Stimulated activated CD4-positive, alpha-beta T cell treated with anti-CD3 and anti-CD28 coated beads, Interleukin-2, amount 100 ng/mL, for 24 hours (primary cell): Measurements from ENCODE around the gene TPRG1.

ENCODE experiments used
- DNase-seq, 2 donors: peaks; one replicate each; pipeline ENCODE4 v3.0.0-alpha.2; 2020

The TPRG1 gene

GRCh38 chr3:189233225-189233858, 61.6 kb downstream of the TPRG1 start:
- peak; percentile 24 to 36 for DNase-seq

DNA sequence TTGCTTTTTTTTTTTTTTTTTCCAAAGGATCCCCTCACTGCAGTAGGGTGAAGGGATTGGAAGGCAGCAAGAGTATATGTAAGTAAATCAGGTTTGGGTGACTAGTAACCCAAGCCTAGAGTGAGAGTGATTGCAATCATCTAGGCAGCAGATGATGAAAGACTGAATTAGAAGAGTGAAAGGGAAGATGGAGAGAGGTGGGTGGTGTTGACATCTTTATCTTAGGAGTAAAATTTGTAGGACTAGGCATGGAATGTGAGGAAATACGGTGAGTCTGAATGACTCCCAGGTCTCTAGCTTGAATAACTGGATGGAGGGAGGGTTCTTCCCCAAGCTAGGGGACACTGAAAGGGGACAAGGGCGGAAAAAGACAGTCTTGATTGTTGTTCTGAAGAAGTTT, 63.4 kb downstream of the TPRG1 start:
- no peak for DNase-seq

DNA sequence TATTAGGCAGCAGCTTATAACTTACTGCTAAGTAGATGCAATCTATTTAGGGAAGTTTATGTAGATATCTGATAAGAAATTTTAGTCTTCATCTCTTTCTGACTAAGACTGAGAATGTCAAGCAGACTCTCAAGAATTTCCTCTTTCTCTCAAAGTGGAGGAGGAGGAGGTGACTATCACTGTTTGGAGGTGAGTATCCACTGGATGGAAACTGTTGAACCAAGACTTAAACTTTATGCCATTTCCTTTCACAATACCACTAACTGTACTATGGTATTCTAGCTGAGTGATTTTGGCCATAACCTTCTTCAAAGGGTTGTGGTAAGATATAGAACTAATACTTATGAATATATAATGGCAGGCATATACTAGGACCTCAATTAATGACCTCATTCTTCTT, 64.6 kb downstream of the TPRG1 start:
- no peak for DNase-seq

- DNase-seq: no peak
These were observed 65.8 kb downstream of the TPRG1 start for GRCh38 chr3:189237526-189237925.

DNA sequence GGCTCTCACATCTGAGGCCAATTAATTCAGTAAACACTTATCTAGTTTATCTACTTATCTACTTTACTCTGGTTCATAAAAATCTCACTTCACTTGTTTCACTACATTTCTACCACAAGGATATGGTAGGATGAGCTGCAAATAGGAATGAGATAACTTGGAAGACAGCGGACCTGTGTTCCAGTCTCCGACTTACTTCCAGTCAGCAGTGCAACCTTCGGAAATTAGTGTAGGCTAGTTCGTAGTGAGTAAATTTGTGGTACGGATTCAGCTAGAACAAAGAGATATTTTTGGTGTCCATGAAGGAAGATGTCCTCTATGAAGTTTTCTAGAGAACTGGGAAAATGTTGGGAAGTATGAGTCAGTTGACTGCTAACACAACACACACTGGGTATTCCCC, 66.3 kb downstream of the TPRG1 start:
- no peak for DNase-seq

- no peak for DNase-seq
These were observed 67.8 kb downstream of the TPRG1 start for GRCh38 chr3:189239616-189240015.

DNA sequence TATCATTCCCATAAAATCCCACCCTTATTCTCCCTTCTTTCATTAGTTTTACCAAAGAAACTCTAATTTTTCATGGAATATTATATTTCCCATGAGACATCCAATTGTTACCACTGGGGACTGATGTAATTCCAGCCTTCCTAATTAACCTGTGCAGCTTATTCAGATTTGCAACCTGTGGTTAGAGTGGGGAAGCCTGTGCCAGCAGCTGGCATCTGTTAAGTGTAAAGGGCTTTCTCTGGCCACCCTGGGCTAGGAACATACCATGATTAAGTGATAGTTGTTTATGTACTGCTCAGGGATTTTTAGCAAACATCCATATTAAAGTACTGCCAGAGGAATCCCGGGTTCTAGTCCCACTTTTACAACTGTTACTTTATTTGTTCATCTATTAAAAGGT, 78.2 kb downstream of the TPRG1 start:
- no peak for DNase-seq

GRCh38 chr3:189258261-189258660, 86.5 kb downstream of the TPRG1 start:
- no peak for DNase-seq

GRCh38 chr3:189260556-189261493, 89.1 kb downstream of the TPRG1 start:
- no peak for DNase-seq

DNA sequence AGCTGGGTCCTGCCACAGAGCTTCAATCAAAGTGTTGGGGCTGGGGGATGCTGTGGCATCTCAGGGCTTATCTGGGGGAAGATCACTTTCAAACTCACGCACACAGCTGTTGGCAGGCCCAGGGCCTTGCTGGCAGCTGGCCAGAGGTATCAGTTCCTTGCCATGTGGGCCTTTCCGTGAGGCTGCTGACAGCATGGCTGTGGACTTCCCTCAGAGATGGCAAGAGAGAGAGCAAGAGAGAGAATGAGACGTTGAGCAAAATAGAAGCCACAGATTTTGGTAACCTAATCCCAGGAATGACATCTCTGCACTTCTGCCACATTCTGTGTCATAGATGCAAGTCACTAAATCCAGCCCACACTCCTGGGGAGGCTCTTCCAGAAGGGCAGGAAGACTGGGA, 91.0 kb downstream of the TPRG1 start:
- no peak for DNase-seq

DNA sequence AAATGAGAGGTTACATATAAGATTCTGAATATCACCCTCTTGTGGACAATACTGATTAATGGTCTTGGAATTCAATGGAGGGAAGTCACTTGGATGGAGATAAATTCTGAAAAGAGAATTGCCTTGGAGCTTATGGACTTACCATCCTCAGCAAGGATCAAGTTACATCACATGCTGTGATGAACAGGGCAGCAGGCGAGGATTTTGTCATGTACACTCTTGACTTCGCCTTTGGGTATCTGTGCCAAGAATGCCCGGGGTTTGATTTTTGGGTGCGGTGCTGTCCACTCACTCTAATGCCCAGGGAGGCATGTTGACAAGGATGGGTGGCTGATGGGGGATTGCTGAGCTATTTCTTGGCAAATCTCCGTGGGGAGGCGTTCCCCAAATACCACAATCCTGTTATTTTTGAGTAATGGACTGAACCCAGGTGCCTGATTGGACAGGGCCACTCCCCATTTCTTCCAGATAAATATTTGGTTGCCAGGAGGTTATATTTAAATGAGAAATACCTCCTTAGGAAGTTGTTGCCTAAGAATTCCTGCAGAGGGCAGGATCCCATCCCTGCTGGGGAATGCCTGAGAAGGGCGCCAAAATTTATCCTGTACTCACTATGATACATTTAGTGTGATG, 96.3 kb downstream of the TPRG1 start:
- no peak for DNase-seq

DNA sequence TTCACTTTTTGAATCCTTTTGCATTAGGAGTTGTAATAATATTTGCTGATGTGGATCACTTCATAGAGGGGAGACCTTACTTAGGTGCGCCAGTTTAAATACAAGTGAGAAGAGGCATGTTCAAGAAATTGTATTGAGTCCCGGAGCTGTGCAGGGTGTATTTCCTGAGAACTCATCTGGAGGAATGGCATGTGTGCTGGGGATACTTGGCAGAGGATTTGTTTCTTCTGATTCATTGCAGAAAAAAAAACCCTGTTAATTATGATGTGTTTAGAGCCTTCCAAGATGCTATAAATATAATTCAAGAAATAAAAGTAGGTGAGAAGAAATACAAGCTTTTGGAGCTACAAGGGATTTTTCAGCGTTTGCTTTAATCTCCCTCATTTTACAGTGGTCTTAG, 97.6 kb downstream of the TPRG1 start:
- no peak for DNase-seq

DNA sequence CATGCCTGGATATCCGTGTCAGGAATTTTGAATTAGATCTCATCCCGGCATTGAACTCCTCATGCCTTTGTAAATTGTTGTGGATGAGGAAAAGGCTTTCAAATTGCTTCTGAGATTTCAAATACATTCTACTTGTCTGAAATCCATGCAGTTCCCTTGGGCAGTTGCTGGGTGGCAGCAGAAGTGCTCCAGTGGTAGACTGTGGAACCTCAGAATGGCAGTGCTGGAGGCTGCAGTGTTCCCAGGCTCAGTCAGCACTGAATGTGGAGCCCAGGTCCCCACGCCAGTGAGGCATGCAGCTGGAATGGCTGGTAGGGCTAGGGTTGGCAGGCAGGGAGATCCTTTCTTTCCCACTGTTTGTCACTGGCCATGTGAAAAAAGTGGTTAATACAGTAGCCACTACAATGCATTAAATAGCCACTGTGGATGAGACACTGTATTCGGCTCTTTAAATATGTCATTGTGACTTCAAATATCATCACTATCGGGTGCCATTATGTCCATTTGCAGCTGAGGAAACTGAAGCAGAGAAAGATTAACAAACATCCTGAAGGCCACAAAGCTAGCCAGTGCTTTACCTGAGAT, 98.6 kb downstream of the TPRG1 start:
- peak; percentile 42 to 48 for DNase-seq

GRCh38 chr3:189272500-189273119, 100.8 kb downstream of the TPRG1 start:
- no peak for DNase-seq

DNA sequence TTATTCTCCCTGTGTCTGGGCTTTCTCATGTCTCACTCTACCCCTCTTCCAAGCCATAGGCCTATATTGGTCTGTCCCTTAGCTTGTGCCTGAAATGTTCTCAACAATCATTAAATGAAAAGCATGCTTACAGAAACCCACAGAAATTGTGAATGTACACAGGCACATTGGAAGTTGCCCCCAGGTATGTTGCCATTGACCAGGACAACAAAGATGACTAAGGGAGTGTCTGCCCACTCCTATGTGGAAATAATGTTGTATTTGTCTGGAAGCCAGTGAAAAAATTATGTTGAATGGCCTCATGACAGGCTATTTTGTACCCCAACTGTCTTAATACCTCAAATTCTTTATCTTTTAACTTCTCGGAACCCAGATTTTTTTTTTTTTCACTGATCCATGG, 102.0 kb downstream of the TPRG1 start:
- DNase-seq: no peak

GRCh38 chr3:189275182-189275581, 103.4 kb downstream of the TPRG1 start:
- no peak for DNase-seq

GRCh38 chr3:189275852-189276251, 104.1 kb downstream of the TPRG1 start:
- DNase-seq: no peak

GRCh38 chr3:189276444-189277219, 104.9 kb downstream of the TPRG1 start:
- DNase-seq: no peak

GRCh38 chr3:189277711-189278110, 105.9 kb downstream of the TPRG1 start:
- DNase-seq: no peak

GRCh38 chr3:189278221-189278620, 106.5 kb downstream of the TPRG1 start:
- DNase-seq: no peak

GRCh38 chr3:189282189-189282588, 110.4 kb downstream of the TPRG1 start:
- DNase-seq: no peak

- no peak for DNase-seq
These were observed 111.0 kb downstream of the TPRG1 start for GRCh38 chr3:189282741-189283140.
